H9 (cell line): ENCODE measurements around the gene ZNF628. TPM values are rescaled to one million over a fixed set of nuclear protein-coding genes. Genes with fewer than 3 reads are reported as not detected.

Experiments
- DNase-seq: peaks from one replicate; pipeline ENCODE4 v3.0.0-alpha.2; 2017
- H2AFZ ChIP-seq: one replicate; pipeline ENCODE4 v1.6.1; 2013; ENCODE audit warnings: mild to moderate bottlenecking, low read length, control low read depth, moderate library complexity
- H2AK5ac ChIP-seq: 2 replicates; pipeline ENCODE4 v1.6.1; 2013; ENCODE audit warnings: low read length, control low read depth, mixed read lengths; ENCODE audit not compliant: insufficient read length
- H2BK120ac ChIP-seq: one replicate; pipeline ENCODE4 v1.6.1; 2013; ENCODE audit warnings: low read depth, mild to moderate bottlenecking, low read length, control low read depth, inconsistent platforms; ENCODE audit not compliant: poor library complexity, severe bottlenecking
- H2BK12ac ChIP-seq: 2 replicates; pipeline ENCODE4 v1.6.1; 2013; ENCODE audit warnings: low read length, control low read depth, mixed read lengths, low read depth; ENCODE audit not compliant: insufficient read length
- H2BK15ac ChIP-seq: 2 replicates; pipeline ENCODE4 v1.6.1; 2013; ENCODE audit warnings: low read depth, low read length, control low read depth
- H2BK20ac ChIP-seq: one replicate; pipeline ENCODE4 v1.6.1; 2013; ENCODE audit warnings: low read depth, mild to moderate bottlenecking, low read length, control low read depth, inconsistent platforms; ENCODE audit not compliant: poor library complexity, severe bottlenecking
- H2BK5ac ChIP-seq: 2 replicates; pipeline ENCODE4 v1.6.1; 2013; ENCODE audit warnings: low read length, control low read depth, mixed read lengths; ENCODE audit not compliant: insufficient read length
- H3K14ac ChIP-seq: 2 replicates; pipeline ENCODE4 v1.6.1; 2013; ENCODE audit warnings: low read length, control low read depth; ENCODE audit not compliant: insufficient read depth
- H3K18ac ChIP-seq: 2 replicates; pipeline ENCODE4 v1.6.1; 2013; ENCODE audit warnings: low read depth, mild to moderate bottlenecking, mixed read lengths, low read length, control low read depth; ENCODE audit not compliant: insufficient read length
- H3K23ac ChIP-seq: 2 replicates; pipeline ENCODE4 v1.6.1; 2013; ENCODE audit warnings: low read length, control low read depth, mixed read lengths, low read depth; ENCODE audit not compliant: insufficient read length
- H3K23me2 ChIP-seq: 2 replicates; pipeline ENCODE4 v1.6.1; 2013; ENCODE audit warnings: low read depth, mild to moderate bottlenecking, mixed read lengths, low read length, control low read depth; ENCODE audit not compliant: insufficient read length, poor library complexity, severe bottlenecking
- H3K27ac ChIP-seq: 2 replicates; pipeline ENCODE4 v1.5.1; 2013; ENCODE audit warnings: low read length, control low read depth, mixed read lengths, low read depth; ENCODE audit not compliant: insufficient read length
- H3K27me3 ChIP-seq: 2 replicates; pipeline ENCODE4 v1.6.1; 2013; ENCODE audit warnings: low read length, control low read depth, inconsistent platforms; ENCODE audit not compliant: insufficient read depth
- H3K4ac ChIP-seq: 2 replicates; pipeline ENCODE4 v1.6.1; 2013; ENCODE audit warnings: low read depth, mild to moderate bottlenecking, control low read depth, inconsistent platforms, low read length, moderate library complexity
- H3K4me1 ChIP-seq: 2 replicates; pipeline ENCODE4 v1.6.1; 2013; ENCODE audit warnings: low read length, control low read depth, inconsistent platforms; ENCODE audit not compliant: insufficient read depth
- H3K4me2 ChIP-seq: 2 replicates; pipeline ENCODE4 v1.6.1; 2013; ENCODE audit warnings: low read length, control low read depth, mixed read lengths; ENCODE audit not compliant: insufficient read length, insufficient read depth
- H3K56ac ChIP-seq: 2 replicates; pipeline ENCODE4 v1.6.1; 2013; ENCODE audit warnings: low read depth, mild to moderate bottlenecking, mixed read lengths, low read length, control low read depth; ENCODE audit not compliant: insufficient read length
- H3K79me1 ChIP-seq: 2 replicates; pipeline ENCODE4 v1.6.1; 2013; ENCODE audit warnings: low read depth, mild to moderate bottlenecking, moderate library complexity, low read length, control low read depth, inconsistent platforms; ENCODE audit not compliant: insufficient read depth, poor library complexity, severe bottlenecking
- H3K79me2 ChIP-seq: 2 replicates; pipeline ENCODE4 v1.6.1; 2013; ENCODE audit warnings: low read length, control low read depth, inconsistent platforms; ENCODE audit not compliant: insufficient read depth
- H3K9ac ChIP-seq: 2 replicates; pipeline ENCODE4 v1.6.1; 2013; ENCODE audit warnings: low read length, control low read depth, mixed read lengths; ENCODE audit not compliant: insufficient read length; ENCODE audit errors: extremely low read depth
- H3K9me3 ChIP-seq: one replicate; pipeline ENCODE4 v1.6.1; 2013; ENCODE audit warnings: low read depth, low read length, inconsistent platforms; ENCODE audit not compliant: control insufficient read depth
- H3T11ph ChIP-seq: one replicate; pipeline ENCODE4 v1.6.1; 2013; ENCODE audit warnings: mild to moderate bottlenecking, low read length, control low read depth, inconsistent platforms
- H4K20me1 ChIP-seq: one replicate; pipeline ENCODE4 v1.6.1; 2013; ENCODE audit not compliant: control insufficient read depth, insufficient read length, insufficient read depth
- H4K5ac ChIP-seq: 2 replicates; pipeline ENCODE4 v1.6.1; 2013; ENCODE audit warnings: low read depth, mild to moderate bottlenecking, mixed read lengths, low read length, control low read depth; ENCODE audit not compliant: insufficient read length
- H4K8ac ChIP-seq: replicated peaks from 2 replicates; pipeline ENCODE4 v1.6.1; 2013; ENCODE audit warnings: low read length, control low read depth, mixed read lengths, low read depth; ENCODE audit not compliant: insufficient read length
- H4K91ac ChIP-seq: 2 replicates; pipeline ENCODE4 v1.6.1; 2013; ENCODE audit warnings: low read depth, mild to moderate bottlenecking, moderate library complexity, mixed read lengths, low read length, control low read depth; ENCODE audit not compliant: insufficient read length
- H3K27ac Mint-ChIP-seq, 3 experiments: 2 replicates in 2 of 3; 3 replicates in 1 of 3; pipeline ENCODE4 v1.8.0; 2020 to 2021; ENCODE audit warnings: mixed read lengths in 3 of 3, mild to moderate bottlenecking in 1 of 3, moderate library complexity in 1 of 3
- H3K27me3 Mint-ChIP-seq: 2 replicates; pipeline ENCODE4 v1.8.0; 2021; ENCODE audit warnings: low read depth, mild to moderate bottlenecking, moderate library complexity, mixed read lengths
- H3K36me3 Mint-ChIP-seq, 3 experiments: 2 replicates in 2 of 3; 3 replicates in 1 of 3; pipeline ENCODE4 v1.8.0; 2020 to 2021; ENCODE audit warnings: low read depth in 3 of 3, mixed read lengths in 3 of 3; ENCODE audit not compliant: insufficient read depth in 1 of 3
- H3K4me1 Mint-ChIP-seq, 2 experiments: 2 replicates each; pipeline ENCODE4 v1.8.0; 2020; ENCODE audit warnings: mixed read lengths in 2 of 2
- H3K4me3 Mint-ChIP-seq, 2 experiments: 2 replicates in 1 of 2; 3 replicates in 1 of 2; pipeline ENCODE4 v1.8.0; 2020 to 2021; ENCODE audit warnings: mild to moderate bottlenecking in 2 of 2, mixed read lengths in 2 of 2, moderate library complexity in 1 of 2
- H3K9me3 Mint-ChIP-seq, 2 experiments: 2 replicates in 1 of 2; 3 replicates in 1 of 2; pipeline ENCODE4 v1.8.0; 2020; ENCODE audit warnings: mild to moderate bottlenecking in 2 of 2, mixed read lengths in 2 of 2, moderate library complexity in 1 of 2
- WGBS: extraction: QIAGEN DNeasy Blood & Tissue Kit; methylation state at CpG from one replicate; pipeline ENCODE4 v1.1.7; 2013; ENCODE audit warnings: missing lambda C conversion rate, low lambda C conversion rate, mixed read lengths; ENCODE audit not compliant: insufficient read length; ENCODE audit errors: extremely low coverage; 5-methylcytosine and 5-hydroxymethylcytosine counted together
- total RNA-seq: library from RNA; stranded (reverse); gene quantifications from 2 replicates; pipeline ENCODE4 v1.2.1, GENCODE V29; 2021
- TF ChIP-seq, protein P1 (sequence below): fragments of 200-600 bp; sonication (generic); conservative IDR thresholded peaks from 3 replicates; pipeline ENCODE4 v1.8.0; 2021; ENCODE audit warnings: antibody characterized with exemption, mild to moderate bottlenecking

The ZNF628 gene
- total RNA-seq, 1 experiment from 2014 or later = 16.6 TPM

GRCh38 chr19:55491546-55492360 is 15.3 kb downstream of the ZNF628 start:
- Histone ChIP-seq H4K8ac (no peak overlapping the region), H3K27ac (no peak overlapping the region), H4K20me1 (no peaks in the 10 kb centered on the region), H3K23me2 (peaks cover 8% of the 10 kb centered on the region), H3K23ac (no peak overlapping the region), H2BK120ac (no peak overlapping the region), H2AK5ac (no peak overlapping the region), H3K27me3 (no peaks in the 10 kb centered on the region), H4K91ac (no peak overlapping the region), H3K79me1 (no peaks in the 10 kb centered on the region), H3K9ac (no peak overlapping the region), H3K18ac (no peak overlapping the region), H3K4me1 (peaks cover 3% of the 10 kb centered on the region), H3K79me2 (no peaks in the 10 kb centered on the region), H3T11ph (no peak overlapping the region), H3K4ac (no peak overlapping the region), H2AFZ (no peak overlapping the region), H3K56ac (no peak overlapping the region), H3K4me2 (no peak overlapping the region), H3K9me3 (no peaks in the 10 kb centered on the region), H3K14ac (no peak overlapping the region), H2BK20ac (no peak overlapping the region), H4K5ac (no peak overlapping the region), H2BK12ac (no peak overlapping the region), H2BK15ac (no peak overlapping the region), H2BK5ac (no peak overlapping the region)
- Mint-ChIP-seq H3K4me3 (no peak overlapping the region; a peak in 1 of 5 replicates), H3K36me3 (no peaks in the 10 kb centered on the region), H3K4me1 (peaks cover 27 to 44% of the 10 kb centered on the region in 2 experiments), H3K9me3 (no peaks in the 10 kb centered on the region), H3K27me3 (peaks cover 9% of the 10 kb centered on the region), H3K27ac (no peak overlapping the region; a peak in 1 of 7 replicates)
- DNase-seq = no peak
- TF ChIP-seq, protein P1, sequence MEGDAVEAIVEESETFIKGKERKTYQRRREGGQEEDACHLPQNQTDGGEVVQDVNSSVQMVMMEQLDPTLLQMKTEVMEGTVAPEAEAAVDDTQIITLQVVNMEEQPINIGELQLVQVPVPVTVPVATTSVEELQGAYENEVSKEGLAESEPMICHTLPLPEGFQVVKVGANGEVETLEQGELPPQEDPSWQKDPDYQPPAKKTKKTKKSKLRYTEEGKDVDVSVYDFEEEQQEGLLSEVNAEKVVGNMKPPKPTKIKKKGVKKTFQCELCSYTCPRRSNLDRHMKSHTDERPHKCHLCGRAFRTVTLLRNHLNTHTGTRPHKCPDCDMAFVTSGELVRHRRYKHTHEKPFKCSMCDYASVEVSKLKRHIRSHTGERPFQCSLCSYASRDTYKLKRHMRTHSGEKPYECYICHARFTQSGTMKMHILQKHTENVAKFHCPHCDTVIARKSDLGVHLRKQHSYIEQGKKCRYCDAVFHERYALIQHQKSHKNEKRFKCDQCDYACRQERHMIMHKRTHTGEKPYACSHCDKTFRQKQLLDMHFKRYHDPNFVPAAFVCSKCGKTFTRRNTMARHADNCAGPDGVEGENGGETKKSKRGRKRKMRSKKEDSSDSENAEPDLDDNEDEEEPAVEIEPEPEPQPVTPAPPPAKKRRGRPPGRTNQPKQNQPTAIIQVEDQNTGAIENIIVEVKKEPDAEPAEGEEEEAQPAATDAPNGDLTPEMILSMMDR = no peak
- no CpG with 5 or more reads among the region's 24 CpGs for WGBS
